Measurements from ENCODE around the gene HOXD8. TPM values are rescaled to one million over a fixed set of nuclear protein-coding genes. Genes with fewer than 3 reads are reported as not detected.
A peak's percentile ranks its signal among the peaks of the same experiment; 100 is the strongest.

HOXD8 gene
- total and polyA plus RNA-seq, 2 of the 8 experiments (the other 6 are each of a cell fraction or from before 2014, with no cell fraction given): not detected

DNA sequence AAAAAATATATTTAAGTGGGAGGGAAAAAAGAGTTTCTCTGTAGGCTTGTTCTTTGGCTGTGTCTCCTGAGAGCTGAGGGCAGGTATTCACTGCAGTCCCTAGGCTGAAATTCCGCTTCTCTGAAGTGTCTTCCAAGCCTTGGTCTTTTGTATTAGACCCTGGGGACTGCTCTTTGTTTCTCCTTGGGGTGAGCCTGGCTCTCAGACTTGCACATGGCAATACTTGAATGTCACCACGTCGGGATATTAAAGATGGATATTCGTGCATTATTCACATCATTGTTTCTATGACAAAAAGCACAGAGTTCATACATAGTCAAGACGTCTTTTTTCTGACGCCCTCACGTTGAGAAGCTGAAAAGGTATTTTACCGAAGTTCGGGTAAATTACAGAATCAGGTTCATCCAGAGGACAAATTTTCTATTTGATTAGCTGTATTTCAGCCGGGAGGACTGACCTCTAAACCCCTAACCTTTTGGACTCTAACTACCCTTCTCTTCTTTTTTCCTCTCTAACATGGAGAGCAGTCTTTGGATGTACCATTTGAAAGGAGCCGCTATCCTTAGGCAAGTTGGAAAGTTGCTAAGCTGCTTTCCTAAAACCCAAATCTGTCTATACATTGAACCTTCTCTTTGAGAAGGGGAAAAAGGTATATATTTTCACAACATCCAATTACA lies 25.2 kb downstream of the HOXD8 start:
- DNase-seq (ENCODE audit: low read depth in 1 of 2, low spot score in 2 of 2): no peak
- CTCF ChIA-PET (ENCODE audit: partially characterized antibody): interaction anchor here (0.7 to 2.3 kb wide), 16 partner anchors 8 to 335 kb away, joined by 3 to 15 read pairs (median 4); partner anchors contain the start of gene HOXD9
- H2AK5ac ChIP-seq (ENCODE audit: low read depth, low read length): no peak overlapping the region
- H3K9ac ChIP-seq (replicated peaks in 1 of 4; ENCODE audit: extremely low read depth in 1 of 4, low read depth in 3 of 4, low read length in 3 of 4): no peak overlapping the region
- no peak overlapping the region for H3K18ac ChIP-seq (ENCODE audit: extremely low read depth, low read length)
- no peaks in the 10 kb centered on the region for H3K9me3 ChIP-seq (ENCODE audit: insufficient read depth in 2 of 2, low read depth in 1 of 2, low read length in 1 of 2)
- H3K23me2 ChIP-seq (ENCODE audit: low read depth, low read length): no peaks in the 10 kb centered on the region
- no peak overlapping the region for H4K91ac ChIP-seq (replicated peaks; ENCODE audit: insufficient read length, low read length)
- no peak overlapping the region for H2BK15ac ChIP-seq (ENCODE audit: low read length)
- no peak overlapping the region for H2BK120ac ChIP-seq (replicated peaks; ENCODE audit: low read depth, low read length)
- no peak overlapping the region for H2BK12ac ChIP-seq (ENCODE audit: low read depth, low read length)
- H2AFZ ChIP-seq (ENCODE audit: low read length): no peak overlapping the region
- H3K56ac ChIP-seq (replicated peaks; ENCODE audit: insufficient read length, low read depth, low read length): no peak overlapping the region
- peaks cover 97 to 100% (median 100%) of the 10 kb centered on the region in 4 experiments for H3K27me3 ChIP-seq (replicated peaks in 1 of 4; ENCODE audit: control insufficient read depth in 3 of 4, extremely low read depth in 1 of 4, insufficient read depth in 3 of 4, low read length in 3 of 4)
- H3K4ac ChIP-seq (replicated peaks; ENCODE audit: insufficient read length, low read depth, low read length): no peak overlapping the region
- WGBS, 2 experiments (ENCODE audit: extremely low coverage in 1 of 2, insufficient coverage in 1 of 2, insufficient read length in 1 of 2, insufficient replicate concordance in 2 of 2, low coverage in 1 of 2, low lambda C conversion rate in 2 of 2, missing lambda C conversion rate in 1 of 2): 18% methylated on average over 11 of the region's 11 CpGs; no CpG with 5 or more reads in 1 of the 2 experiments
- H4K5ac ChIP-seq (ENCODE audit: insufficient read length, low read depth, low read length): no peak overlapping the region
- no peaks in the 10 kb centered on the region for H3K79me1 ChIP-seq (ENCODE audit: low read depth, low read length)
- TF ChIP-seq SUZ12 (IDR thresholded peaks at IDR 0.05; ENCODE audit: low read length): peak; percentile 61; the same call in 1 of the 2 replicates
- peak; percentile 13 for TF ChIP-seq EZH2 (IDR thresholded peaks at IDR 0.05; ENCODE audit: low read depth, low read length, severe bottlenecking)
- no peak for TF ChIP-seq SP1 (IDR thresholded peaks at IDR 0.05; ENCODE audit: low read depth, low read length)
- H3K14ac ChIP-seq (ENCODE audit: insufficient read length): no peak overlapping the region
- no peaks in the 10 kb centered on the region for H3K79me2 ChIP-seq (ENCODE audit: control insufficient read depth in 1 of 2, insufficient read depth in 2 of 2, low read length in 2 of 2)
- H3K4me1 ChIP-seq (replicated peaks in 1 of 4; ENCODE audit: control insufficient read depth in 3 of 4, insufficient read depth in 4 of 4, low read length in 3 of 4): peaks cover 0 to 5% (median 3%) of the 10 kb centered on the region in 4 experiments; a peak in 4 of 7 replicates
- no peak overlapping the region for H3K23ac ChIP-seq (ENCODE audit: insufficient read length)
- H2BK20ac ChIP-seq (ENCODE audit: low read length): no peak overlapping the region
- FAIRE-seq: peak; percentile 42
- H3K27ac ChIP-seq (ENCODE audit: low read depth, low read length): no peak overlapping the region
- no peak overlapping the region; a peak in 1 of 4 replicates for H3K4me2 ChIP-seq (ENCODE audit: insufficient read depth in 1 of 2, low read depth in 2 of 2, low read length in 2 of 2)
- peaks cover 0 to 11% (median 0%) of the 10 kb centered on the region in 4 experiments; a peak in 1 of 8 replicates for H3K36me3 ChIP-seq (ENCODE audit: control insufficient read depth in 2 of 4, insufficient read depth in 4 of 4, low read length in 3 of 4)
- POLR2A ChIA-PET (ENCODE audit: partially characterized antibody): interaction anchor here (1.5 to 1.9 kb wide), 2 partner anchors 50 to 67 kb away, joined by 3 to 4 read pairs; no protein-coding TSS in a partner anchor
- no peak overlapping the region for H3K4me3 ChIP-seq (ENCODE audit: extremely low read depth in 1 of 4, insufficient read depth in 2 of 4, low read depth in 3 of 4, low read length in 4 of 4)
- H2BK5ac ChIP-seq (ENCODE audit: low read depth, low read length): no peak overlapping the region
- H4K8ac ChIP-seq (ENCODE audit: extremely low read depth, insufficient read depth, low read length): no peak overlapping the region
- peaks cover 18 to 45% of the 10 kb centered on the region in 2 experiments for H4K20me1 ChIP-seq (replicated peaks in 1 of 2; ENCODE audit: control insufficient read depth in 1 of 2, insufficient read depth in 2 of 2, low read length in 2 of 2)
